Trophoblast cell (in vitro differentiated cells and primary cell): ENCODE measurements around the gene POU6F2.

ENCODE experiments used
- DNase-seq, 2 donors: peaks; one replicate each; pipeline ENCODE4 v3.0.0-alpha.2; 2016
- H2AFZ ChIP-seq: 2 replicates; pipeline ENCODE4 v1.6.1; 2013; ENCODE audit warnings: low read length, moderate library complexity, mild to moderate bottlenecking; ENCODE audit not compliant: insufficient read depth, poor library complexity
- H2AK5ac ChIP-seq: 2 replicates; pipeline ENCODE4 v1.6.1; 2013; ENCODE audit warnings: mild to moderate bottlenecking, low read length
- H2BK120ac ChIP-seq: 2 replicates; pipeline ENCODE4 v1.6.1; 2013; ENCODE audit warnings: low read length, mild to moderate bottlenecking, moderate library complexity; ENCODE audit not compliant: insufficient read depth, poor library complexity
- H2BK12ac ChIP-seq: 2 replicates; pipeline ENCODE4 v1.6.1; 2013; ENCODE audit warnings: mild to moderate bottlenecking, low read length, moderate library complexity
- H2BK5ac ChIP-seq: 2 replicates; pipeline ENCODE4 v1.6.1; 2013; ENCODE audit warnings: low read length, low read depth, moderate library complexity, mild to moderate bottlenecking; ENCODE audit not compliant: poor library complexity
- H3K14ac ChIP-seq: 2 replicates; pipeline ENCODE4 v1.6.1; 2013; ENCODE audit warnings: mild to moderate bottlenecking, low read length
- H3K18ac ChIP-seq: 2 replicates; pipeline ENCODE4 v1.6.1; 2013; ENCODE audit warnings: mild to moderate bottlenecking, low read length
- H3K23ac ChIP-seq: 2 replicates; pipeline ENCODE4 v1.6.1; 2013; ENCODE audit warnings: low read length
- H3K27ac ChIP-seq: 2 replicates; pipeline ENCODE4 v1.5.1; 2013; ENCODE audit warnings: low read depth, mild to moderate bottlenecking, inconsistent platforms, low read length, moderate library complexity
- H3K27me3 ChIP-seq: 2 replicates; pipeline ENCODE4 v1.6.1; 2013; ENCODE audit warnings: inconsistent platforms, mild to moderate bottlenecking, low read length, moderate library complexity; ENCODE audit not compliant: insufficient read depth
- H3K36me3 ChIP-seq, 2 experiments: 1 replicate in 1 of 2; 2 replicates in 1 of 2; pipeline ENCODE4 v1.6.1; 2013; ENCODE audit warnings: low read length in 2 of 2, mild to moderate bottlenecking in 2 of 2, moderate library complexity in 1 of 2; ENCODE audit not compliant: insufficient read depth in 2 of 2, control insufficient read depth in 1 of 2
- H3K4ac ChIP-seq: 2 replicates; pipeline ENCODE4 v1.6.1; 2013; ENCODE audit warnings: low read depth, mild to moderate bottlenecking, low read length, moderate library complexity
- H3K4me1 ChIP-seq, 2 experiments: 1 replicate in 1 of 2; 2 replicates in 1 of 2; pipeline ENCODE4 v1.6.1; 2013; ENCODE audit warnings: low read length in 2 of 2, mild to moderate bottlenecking in 2 of 2, moderate library complexity in 1 of 2; ENCODE audit not compliant: insufficient read depth in 2 of 2, control insufficient read depth in 1 of 2
- H3K4me2 ChIP-seq: 2 replicates; pipeline ENCODE4 v1.6.1; 2013; ENCODE audit warnings: inconsistent platforms, mild to moderate bottlenecking, low read length, moderate library complexity
- H3K4me3 ChIP-seq: 2 replicates; pipeline ENCODE4 v1.5.1; 2013; ENCODE audit warnings: mild to moderate bottlenecking, low read depth, low read length, inconsistent platforms
- H3K79me1 ChIP-seq: one replicate; pipeline ENCODE4 v1.6.1; 2013; ENCODE audit warnings: low read length
- H3K79me2 ChIP-seq: 2 replicates; pipeline ENCODE4 v1.6.1; 2013; ENCODE audit warnings: low read length, mild to moderate bottlenecking; ENCODE audit not compliant: control insufficient read depth, insufficient read depth, poor library complexity
- H3K9ac ChIP-seq: 2 replicates; pipeline ENCODE4 v1.6.1; 2013; ENCODE audit warnings: mild to moderate bottlenecking, low read length
- H3K9me3 ChIP-seq: 2 replicates; pipeline ENCODE4 v1.6.1; 2013; ENCODE audit warnings: low read depth, mild to moderate bottlenecking, control low read depth, inconsistent platforms, low read length; ENCODE audit not compliant: insufficient read depth
- H4K12ac ChIP-seq: 2 replicates; pipeline ENCODE4 v1.6.1; 2013; ENCODE audit warnings: low read depth, mild to moderate bottlenecking, low read length, moderate library complexity
- H4K8ac ChIP-seq: 2 replicates; pipeline ENCODE4 v1.6.1; 2013; ENCODE audit warnings: low read depth, mild to moderate bottlenecking, low read length, moderate library complexity
- H4K91ac ChIP-seq: one replicate; pipeline ENCODE4 v1.6.1; 2013; ENCODE audit warnings: low read depth, mild to moderate bottlenecking, low read length, moderate library complexity
- WGBS: extraction: QIAGEN DNeasy Blood & Tissue Kit; methylation state at CpG from one replicate; pipeline ENCODE4 v1.1.7; 2013; ENCODE audit warnings: missing lambda C conversion rate; ENCODE audit not compliant: insufficient read length, insufficient coverage; ENCODE audit errors: extremely low coverage; 5-methylcytosine and 5-hydroxymethylcytosine counted together

The POU6F2 gene

DNA sequence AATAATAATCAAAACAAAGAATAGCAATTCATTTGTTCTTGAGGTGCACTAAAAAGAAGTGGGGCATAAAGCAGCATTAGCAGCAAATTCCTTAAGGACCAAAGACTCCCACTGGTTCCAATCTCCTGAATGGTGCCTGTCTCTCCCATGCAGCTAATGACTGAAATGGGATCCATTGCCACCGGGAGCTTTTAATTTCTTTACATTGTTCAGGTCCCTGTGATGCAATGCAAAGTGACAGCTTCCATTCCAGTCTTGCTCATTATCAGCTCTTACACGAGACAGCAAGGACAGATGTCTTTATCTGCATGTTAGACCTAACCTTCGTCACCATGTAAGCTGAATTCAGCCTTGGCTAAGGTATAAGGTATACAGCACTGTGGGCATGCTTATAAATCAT, 148.1 kb downstream of the POU6F2 start:
- WGBS = no CpG with 5 or more reads among the region's 3 CpGs
- Histone ChIP-seq H2BK12ac (no peak overlapping the region), H3K4me1 (no peaks in the 10 kb centered on the region), H3K14ac (no peak overlapping the region), H3K9ac (no peak overlapping the region), H3K36me3 (no peaks in the 10 kb centered on the region), H3K4me2 (no peak overlapping the region), H4K91ac (no peak overlapping the region), H2BK5ac (no peak overlapping the region), H4K12ac (no peak overlapping the region), H4K8ac (no peak overlapping the region), H3K27me3 (no peaks in the 10 kb centered on the region), H3K23ac (peak overlapping the region; percentile 24), H2AK5ac (no peak overlapping the region), H2AFZ (no peak overlapping the region), H3K79me2 (no peaks in the 10 kb centered on the region), H3K18ac (no peak overlapping the region), H2BK120ac (no peak overlapping the region), H3K4me3 (no peak overlapping the region), H3K79me1 (no peaks in the 10 kb centered on the region), H3K4ac (no peak overlapping the region), H3K27ac (no peak overlapping the region), H3K9me3 (no peaks in the 10 kb centered on the region)
- no peak for DNase-seq

DNA sequence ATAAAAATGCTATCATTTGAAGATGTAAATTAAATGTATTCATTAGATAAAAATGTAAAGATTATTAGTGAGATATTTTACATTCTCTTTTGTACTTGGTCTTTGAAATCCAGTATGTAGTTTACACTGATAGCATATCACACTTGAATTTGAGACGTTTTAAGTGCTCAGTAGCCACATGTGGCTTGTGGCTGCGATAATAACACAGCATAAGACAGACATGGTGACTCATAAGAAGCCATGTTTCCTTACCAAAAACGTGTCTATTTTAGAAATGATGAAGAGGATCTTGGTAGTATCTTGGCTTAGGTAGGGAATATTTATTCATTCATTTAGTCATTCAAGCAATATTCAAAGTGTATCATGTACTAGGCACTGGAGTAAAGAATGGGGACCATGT, 149.3 kb downstream of the POU6F2 start:
- H2AFZ ChIP-seq = no peak overlapping the region
- H4K91ac ChIP-seq = no peak overlapping the region
- H3K79me2 ChIP-seq = no peaks in the 10 kb centered on the region
- no peak overlapping the region for H2BK120ac ChIP-seq
- no peak overlapping the region for H2BK12ac ChIP-seq
- no peak overlapping the region for H2BK5ac ChIP-seq
- no peaks in the 10 kb centered on the region for H3K4me1 ChIP-seq
- no peaks in the 10 kb centered on the region for H3K36me3 ChIP-seq
- H3K9me3 ChIP-seq = no peaks in the 10 kb centered on the region
- no peak overlapping the region for H3K27ac ChIP-seq
- H3K27me3 ChIP-seq = no peaks in the 10 kb centered on the region
- no peak overlapping the region for H3K4me2 ChIP-seq
- H4K12ac ChIP-seq = no peak overlapping the region
- no peaks in the 10 kb centered on the region for H3K79me1 ChIP-seq
- WGBS = no CpG with 5 or more reads among the region's 3 CpGs
- H3K18ac ChIP-seq = no peak overlapping the region
- no peak overlapping the region for H3K4me3 ChIP-seq
- DNase-seq = no peak
- H2AK5ac ChIP-seq = no peak overlapping the region
- no peak overlapping the region for H3K9ac ChIP-seq
- no peak overlapping the region for H3K23ac ChIP-seq
- H3K4ac ChIP-seq = no peak overlapping the region
- H3K14ac ChIP-seq = no peak overlapping the region
- H4K8ac ChIP-seq = no peak overlapping the region

DNA sequence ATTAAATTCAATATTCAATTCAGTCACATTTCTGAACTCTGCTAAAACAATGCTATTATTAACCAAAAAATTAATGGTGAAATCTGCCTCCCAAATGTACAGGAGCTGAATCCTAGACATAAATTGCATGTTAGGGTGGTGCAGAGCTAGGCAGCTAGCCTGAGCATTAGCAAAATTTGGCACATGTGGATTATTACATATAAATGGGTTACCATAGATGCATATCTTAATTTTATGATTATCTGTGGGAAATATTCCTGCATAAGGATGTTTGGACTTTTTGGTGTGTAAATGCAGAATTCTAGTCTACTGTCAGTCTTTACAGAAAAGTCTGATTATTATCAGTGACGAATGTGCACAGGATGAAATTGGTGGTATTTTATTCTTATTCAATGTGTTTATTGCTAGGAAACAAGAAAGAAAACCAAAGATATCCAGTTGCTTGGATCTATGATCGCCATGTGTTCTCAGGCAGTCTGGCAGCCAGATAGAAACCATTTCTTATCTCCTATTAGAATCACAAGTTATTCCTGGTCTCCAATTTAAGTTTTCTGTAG, 150.7 kb downstream of the POU6F2 start:
- Histone ChIP-seq H3K4me3 (no peak overlapping the region), H3K27me3 (no peaks in the 10 kb centered on the region), H3K27ac (no peak overlapping the region), H4K12ac (no peak overlapping the region), H3K4me2 (no peak overlapping the region), H2BK5ac (no peak overlapping the region), H3K36me3 (no peaks in the 10 kb centered on the region), H3K4ac (no peak overlapping the region), H2BK120ac (no peak overlapping the region), H3K9me3 (no peaks in the 10 kb centered on the region), H3K9ac (no peak overlapping the region), H2AK5ac (no peak overlapping the region), H2AFZ (no peak overlapping the region), H4K91ac (no peak overlapping the region), H4K8ac (no peak overlapping the region), H3K4me1 (no peaks in the 10 kb centered on the region), H3K79me2 (no peaks in the 10 kb centered on the region), H2BK12ac (no peak overlapping the region), H3K18ac (no peak overlapping the region), H3K14ac (no peak overlapping the region), H3K23ac (no peak overlapping the region), H3K79me1 (no peaks in the 10 kb centered on the region)
- no peak for DNase-seq
- WGBS = no CpG with 5 or more reads among the region's 2 CpGs

DNA sequence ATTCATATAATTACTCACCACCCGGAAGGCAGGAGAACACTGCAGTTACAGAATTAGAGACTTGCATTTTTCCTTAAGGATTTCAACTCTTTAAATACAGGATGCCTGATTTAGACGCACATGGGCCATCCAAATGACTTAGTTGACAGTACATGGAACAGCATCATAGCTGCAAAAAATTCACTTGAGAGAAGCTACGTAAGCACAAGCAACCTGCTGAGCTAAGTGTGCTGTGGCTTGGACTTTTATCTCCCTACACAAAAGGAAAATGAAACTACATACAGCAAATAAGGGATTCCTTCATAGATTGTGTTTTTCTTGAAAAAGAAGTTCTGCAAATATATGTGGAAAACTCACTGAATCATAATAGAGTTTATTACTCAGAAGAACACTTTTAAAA, 152.6 kb downstream of the POU6F2 start:
- no peak overlapping the region for H2AK5ac ChIP-seq
- no CpG with 5 or more reads among the region's 3 CpGs for WGBS
- no peak overlapping the region for H2BK5ac ChIP-seq
- no peak overlapping the region for H4K91ac ChIP-seq
- H4K12ac ChIP-seq = no peak overlapping the region
- H3K27me3 ChIP-seq = no peaks in the 10 kb centered on the region
- no peak overlapping the region for H3K27ac ChIP-seq
- H3K18ac ChIP-seq = no peak overlapping the region
- H3K4me1 ChIP-seq = no peaks in the 10 kb centered on the region
- no peak overlapping the region for H3K4ac ChIP-seq
- H3K4me3 ChIP-seq = no peak overlapping the region
- no peaks in the 10 kb centered on the region for H3K79me2 ChIP-seq
- H3K4me2 ChIP-seq = no peak overlapping the region
- H3K9ac ChIP-seq = no peak overlapping the region
- no peak overlapping the region for H2AFZ ChIP-seq
- H3K36me3 ChIP-seq = no peaks in the 10 kb centered on the region
- no peak overlapping the region for H2BK12ac ChIP-seq
- H3K9me3 ChIP-seq = no peaks in the 10 kb centered on the region
- no peak for DNase-seq
- no peak overlapping the region for H3K14ac ChIP-seq
- H3K79me1 ChIP-seq = no peaks in the 10 kb centered on the region
- no peak overlapping the region for H4K8ac ChIP-seq
- no peak overlapping the region for H2BK120ac ChIP-seq
- no peak overlapping the region for H3K23ac ChIP-seq
